ENCODE data around the gene SCIN. TPM values are rescaled to one million over a fixed set of nuclear protein-coding genes. Genes with fewer than 3 reads are reported as not detected.

The SCIN gene
- total and polyA plus RNA-seq, 7 donors: 0.08 to 0.17 (median 0.13) TPM; not detected in 3

DNA sequence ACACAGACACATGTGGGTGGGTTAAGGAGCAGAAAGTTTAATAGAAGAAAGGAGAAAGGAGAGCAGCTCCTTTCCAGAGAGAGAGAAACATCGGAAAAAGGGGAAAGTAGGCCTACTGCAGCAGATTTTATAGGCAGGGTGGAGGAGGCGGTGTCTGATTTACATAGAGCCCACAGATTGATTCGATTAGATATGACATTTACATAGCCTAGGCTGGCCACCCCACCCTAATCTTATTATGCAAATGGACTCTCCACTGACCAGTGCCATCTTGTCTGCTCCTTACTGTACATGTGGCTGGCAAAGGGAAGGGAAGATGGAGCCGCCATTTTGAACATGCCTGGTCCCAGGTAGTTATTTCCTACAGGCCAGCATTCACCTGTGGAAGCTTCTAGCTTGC lies 38.7 kb upstream of the SCIN start:
- DNase-seq (no peak), ATAC-seq (no peak)
- Histone ChIP-seq H3K27ac (no peak overlapping the region), H3K4me3 (no peak overlapping the region), H3K4me1 (no peaks in the 10 kb centered on the region), H3K36me3 (ENCODE audit: insufficient read depth in 1 of 2, low read depth in 1 of 2) (no peaks in the 10 kb centered on the region), H3K27me3 (ENCODE audit: insufficient read depth in 3 of 3, low read length in 2 of 3) (no peaks in the 10 kb centered on the region), H3K9me3 (no peaks in the 10 kb centered on the region)
- 92 to 97% (median 93%) methylated on average over 4 of the region's 4 CpGs for WGBS, 3 donors
- intact Hi-C loops (cut with DNase I): loop anchor here in 1 of 2 donors (5.0 kb wide), 1 partner anchor 731 kb away; no protein-coding TSS in a partner anchor
- TF ChIP-seq, protein P1, sequence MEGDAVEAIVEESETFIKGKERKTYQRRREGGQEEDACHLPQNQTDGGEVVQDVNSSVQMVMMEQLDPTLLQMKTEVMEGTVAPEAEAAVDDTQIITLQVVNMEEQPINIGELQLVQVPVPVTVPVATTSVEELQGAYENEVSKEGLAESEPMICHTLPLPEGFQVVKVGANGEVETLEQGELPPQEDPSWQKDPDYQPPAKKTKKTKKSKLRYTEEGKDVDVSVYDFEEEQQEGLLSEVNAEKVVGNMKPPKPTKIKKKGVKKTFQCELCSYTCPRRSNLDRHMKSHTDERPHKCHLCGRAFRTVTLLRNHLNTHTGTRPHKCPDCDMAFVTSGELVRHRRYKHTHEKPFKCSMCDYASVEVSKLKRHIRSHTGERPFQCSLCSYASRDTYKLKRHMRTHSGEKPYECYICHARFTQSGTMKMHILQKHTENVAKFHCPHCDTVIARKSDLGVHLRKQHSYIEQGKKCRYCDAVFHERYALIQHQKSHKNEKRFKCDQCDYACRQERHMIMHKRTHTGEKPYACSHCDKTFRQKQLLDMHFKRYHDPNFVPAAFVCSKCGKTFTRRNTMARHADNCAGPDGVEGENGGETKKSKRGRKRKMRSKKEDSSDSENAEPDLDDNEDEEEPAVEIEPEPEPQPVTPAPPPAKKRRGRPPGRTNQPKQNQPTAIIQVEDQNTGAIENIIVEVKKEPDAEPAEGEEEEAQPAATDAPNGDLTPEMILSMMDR (IDR thresholded peaks at IDR 0.05): no peak

DNA sequence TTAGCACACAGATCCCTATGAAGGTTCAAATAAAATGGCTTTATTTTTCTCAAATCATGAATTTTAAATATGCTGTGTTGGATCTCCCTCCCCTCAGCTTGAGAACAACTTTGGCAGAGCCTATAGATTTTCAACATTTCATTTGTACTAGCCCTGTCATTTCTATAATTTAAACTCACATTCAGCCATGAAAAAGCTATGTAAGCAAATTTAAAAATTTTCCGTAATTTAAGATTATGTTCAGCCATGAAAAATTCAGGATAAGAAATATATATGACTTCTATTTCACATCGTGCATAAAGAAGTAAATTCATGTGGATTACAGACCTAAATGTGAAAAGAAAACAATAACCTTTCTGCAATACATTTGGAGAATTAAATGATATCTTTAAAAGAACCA lies 36.5 kb upstream of the SCIN start:
- H3K36me3 ChIP-seq (ENCODE audit: insufficient read depth in 1 of 2, low read depth in 1 of 2): no peaks in the 10 kb centered on the region
- H3K9me3 ChIP-seq: no peaks in the 10 kb centered on the region
- H3K4me3 ChIP-seq: no peak overlapping the region
- no peak overlapping the region for H3K27ac ChIP-seq
- TF ChIP-seq, protein P1 (IDR thresholded peaks at IDR 0.05): no peak
- ATAC-seq (no peak), DNase-seq (no peak)
- intact Hi-C loops (cut with DNase I): loop anchor here in 1 of 2 donors (5.0 kb wide), 1 partner anchor 728 kb away; no protein-coding TSS in a partner anchor
- H3K4me1 ChIP-seq: no peaks in the 10 kb centered on the region
- WGBS, 3 donors: 64 to 84% (median 80%) methylated on average over 2 of the region's 2 CpGs
- no peaks in the 10 kb centered on the region for H3K27me3 ChIP-seq (ENCODE audit: insufficient read depth in 3 of 3, low read length in 2 of 3)

DNA sequence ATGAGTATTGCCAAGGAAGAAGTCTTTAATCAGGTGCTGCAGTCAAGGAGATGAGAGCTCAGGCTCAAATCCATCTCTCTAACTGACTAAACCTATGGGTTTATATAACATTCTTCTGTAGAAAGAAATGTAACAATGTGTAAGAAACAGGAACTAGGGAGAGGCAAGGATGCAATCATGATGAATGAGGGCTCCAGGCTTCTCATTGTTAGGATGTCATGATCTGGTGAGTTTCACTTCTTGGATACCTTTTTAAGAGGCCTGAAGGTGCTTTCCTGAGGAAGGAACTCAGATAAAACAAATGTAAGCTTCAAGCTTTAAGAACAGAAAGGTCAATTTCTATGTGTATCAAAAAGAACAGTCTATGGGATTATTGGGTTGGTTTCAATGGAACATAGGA lies 30.8 kb upstream of the SCIN start:
- intact Hi-C loops (cut with DNase I): no loop called here
- no peaks in the 10 kb centered on the region for H3K9me3 ChIP-seq
- H3K4me1 ChIP-seq: no peaks in the 10 kb centered on the region
- H3K27me3 ChIP-seq (ENCODE audit: insufficient read depth in 3 of 3, low read length in 2 of 3): no peaks in the 10 kb centered on the region
- ATAC-seq (no peak), DNase-seq (no peak)
- H3K4me3 ChIP-seq: no peak overlapping the region
- no peaks in the 10 kb centered on the region for H3K36me3 ChIP-seq (ENCODE audit: insufficient read depth in 1 of 2, low read depth in 1 of 2)
- no peak overlapping the region for H3K27ac ChIP-seq
- TF ChIP-seq, protein P1 (IDR thresholded peaks at IDR 0.05): no peak

DNA sequence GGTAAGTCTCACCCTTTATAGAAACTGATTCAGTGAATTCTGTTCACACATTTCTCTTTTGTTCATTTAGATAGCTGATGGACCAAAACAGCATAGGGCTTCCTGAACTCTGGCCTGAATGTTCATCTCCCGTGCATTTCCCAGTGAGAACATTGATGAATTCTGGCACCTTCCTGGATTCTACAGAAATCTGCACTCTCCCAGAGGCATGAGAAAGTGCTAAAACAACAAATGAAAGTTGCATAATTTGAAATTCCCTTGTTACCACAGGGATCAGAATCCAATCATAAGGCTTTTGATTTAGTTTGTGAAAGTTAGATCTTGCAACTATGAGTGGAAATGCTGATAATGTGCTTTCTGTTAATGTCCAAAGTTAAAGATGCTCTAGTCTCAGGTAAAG lies 29.7 kb upstream of the SCIN start:
- Histone ChIP-seq H3K9me3 (no peaks in the 10 kb centered on the region), H3K4me3 (no peak overlapping the region), H3K27me3 (ENCODE audit: insufficient read depth in 3 of 3, low read length in 2 of 3) (no peaks in the 10 kb centered on the region), H3K36me3 (ENCODE audit: insufficient read depth in 1 of 2, low read depth in 1 of 2) (no peaks in the 10 kb centered on the region), H3K4me1 (no peaks in the 10 kb centered on the region), H3K27ac (no peak overlapping the region)
- DNase-seq: no peak
- WGBS, 3 donors: 52 to 70% (median 59%) methylated on average over 1 of the region's 1 CpG
- intact Hi-C loops (cut with DNase I): no loop called here
- no peak for ATAC-seq
- TF ChIP-seq, protein P1 (IDR thresholded peaks at IDR 0.05): no peak

DNA sequence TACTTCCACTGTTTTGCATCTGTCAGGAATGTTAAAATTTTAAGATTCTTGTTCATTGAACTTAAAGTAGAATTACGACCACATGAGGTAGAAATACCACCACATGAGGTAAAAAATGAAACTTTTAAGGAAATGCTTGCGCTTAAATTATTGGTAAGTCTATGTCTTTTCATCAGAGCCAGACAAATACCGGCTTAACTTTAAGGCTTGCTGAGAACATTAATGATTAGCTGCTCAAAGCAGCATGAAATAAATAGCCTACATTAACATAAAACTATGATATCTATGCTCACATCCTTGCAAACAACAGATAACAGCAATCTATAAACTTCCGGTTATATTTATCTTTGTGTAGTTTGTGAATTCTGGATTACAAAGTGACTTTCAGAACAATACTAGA lies 26.9 kb upstream of the SCIN start:
- TF ChIP-seq, protein P1 (IDR thresholded peaks at IDR 0.05): no peak
- Histone ChIP-seq H3K4me1 (no peaks in the 10 kb centered on the region), H3K27ac (no peak overlapping the region), H3K9me3 (no peaks in the 10 kb centered on the region), H3K27me3 (ENCODE audit: insufficient read depth in 3 of 3, low read length in 2 of 3) (no peaks in the 10 kb centered on the region), H3K4me3 (no peak overlapping the region), H3K36me3 (ENCODE audit: insufficient read depth in 1 of 2, low read depth in 1 of 2) (no peaks in the 10 kb centered on the region)
- WGBS, 3 donors: 75 to 89% (median 87%) methylated on average over 4 of the region's 4 CpGs
- no peak for DNase-seq
- no peak for ATAC-seq
- intact Hi-C loops (cut with DNase I): no loop called here
